ENCODE measurements around the gene UBE2N.
"Not testable (repeated sequence)": the region's sequence is repeated elsewhere in the genome, so short reads cannot be mapped to it uniquely, and the experiment has no call there.

Gene UBE2N

GRCh38 chr12:93413064-93413463 is 28.7 kb downstream of the UBE2N start:
- Histone ChIP-seq H3K4me1 (ENCODE audit: control insufficient read depth, insufficient read depth, low read length) (no peaks in the 10 kb centered on the region), H3K36me3 (ENCODE audit: control insufficient read depth, insufficient read depth, low read length) (peaks cover 2% of the 10 kb centered on the region; the same call in 1 of the 2 replicates), H3K4me3 (ENCODE audit: low read length) (no peak overlapping the region), H3K9me3 (ENCODE audit: control insufficient read depth, insufficient read depth, low read length) (no peaks in the 10 kb centered on the region), H3K27ac (ENCODE audit: low read length) (no peak overlapping the region), H3K27me3 (ENCODE audit: control insufficient read depth, insufficient read depth, low read length) (no peaks in the 10 kb centered on the region)
- DNase-seq (ENCODE audit: low read depth, low spot score) = no peak
- no CpG with 5 or more reads among the region's 3 CpGs for WGBS (ENCODE audit: insufficient coverage, insufficient read length)

- H3K4me1 ChIP-seq (ENCODE audit: control insufficient read depth, insufficient read depth, low read length); H3K27me3 ChIP-seq (ENCODE audit: control insufficient read depth, insufficient read depth, low read length); H3K4me3 ChIP-seq (ENCODE audit: low read length); DNase-seq (ENCODE audit: low read depth, low spot score); H3K27ac ChIP-seq (ENCODE audit: low read length); H3K36me3 ChIP-seq (ENCODE audit: control insufficient read depth, insufficient read depth, low read length); H3K9me3 ChIP-seq (ENCODE audit: control insufficient read depth, insufficient read depth, low read length): not testable (repeated sequence)
- WGBS (ENCODE audit: insufficient coverage, insufficient read length) = no CpG with 5 or more reads among the region's 8 CpGs
Measured at GRCh38 chr12:93412396-93412795, 29.4 kb downstream of the UBE2N start.

DNA sequence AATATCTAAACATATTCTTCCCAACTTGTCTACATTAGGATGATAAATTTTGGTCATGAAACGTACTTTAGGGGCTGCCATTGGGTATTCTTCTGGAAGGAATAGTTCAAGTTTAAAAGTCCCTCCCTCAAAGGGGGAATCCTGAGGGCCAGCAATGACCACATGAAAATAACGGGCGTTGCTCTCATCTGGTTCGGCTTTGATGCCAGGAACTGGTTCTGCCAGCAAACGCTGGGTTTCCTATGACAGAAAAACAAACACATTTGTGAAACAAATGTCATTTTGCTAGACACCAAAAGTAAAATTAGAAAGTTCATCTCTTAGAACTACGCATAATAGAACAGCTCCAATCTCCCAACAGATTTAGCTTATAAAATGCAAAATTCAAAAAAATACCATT is 30.7 kb downstream of the UBE2N start:
- not testable (repeated sequence) for H3K4me1 ChIP-seq (ENCODE audit: control insufficient read depth, insufficient read depth, low read length); H3K36me3 ChIP-seq (ENCODE audit: control insufficient read depth, insufficient read depth, low read length); H3K27me3 ChIP-seq (ENCODE audit: control insufficient read depth, insufficient read depth, low read length); H3K9me3 ChIP-seq (ENCODE audit: control insufficient read depth, insufficient read depth, low read length); H3K4me3 ChIP-seq (ENCODE audit: low read length); H3K27ac ChIP-seq (ENCODE audit: low read length); DNase-seq (ENCODE audit: low read depth, low spot score)
- WGBS (ENCODE audit: insufficient coverage, insufficient read length) = no CpG with 5 or more reads among the region's 6 CpGs

DNA sequence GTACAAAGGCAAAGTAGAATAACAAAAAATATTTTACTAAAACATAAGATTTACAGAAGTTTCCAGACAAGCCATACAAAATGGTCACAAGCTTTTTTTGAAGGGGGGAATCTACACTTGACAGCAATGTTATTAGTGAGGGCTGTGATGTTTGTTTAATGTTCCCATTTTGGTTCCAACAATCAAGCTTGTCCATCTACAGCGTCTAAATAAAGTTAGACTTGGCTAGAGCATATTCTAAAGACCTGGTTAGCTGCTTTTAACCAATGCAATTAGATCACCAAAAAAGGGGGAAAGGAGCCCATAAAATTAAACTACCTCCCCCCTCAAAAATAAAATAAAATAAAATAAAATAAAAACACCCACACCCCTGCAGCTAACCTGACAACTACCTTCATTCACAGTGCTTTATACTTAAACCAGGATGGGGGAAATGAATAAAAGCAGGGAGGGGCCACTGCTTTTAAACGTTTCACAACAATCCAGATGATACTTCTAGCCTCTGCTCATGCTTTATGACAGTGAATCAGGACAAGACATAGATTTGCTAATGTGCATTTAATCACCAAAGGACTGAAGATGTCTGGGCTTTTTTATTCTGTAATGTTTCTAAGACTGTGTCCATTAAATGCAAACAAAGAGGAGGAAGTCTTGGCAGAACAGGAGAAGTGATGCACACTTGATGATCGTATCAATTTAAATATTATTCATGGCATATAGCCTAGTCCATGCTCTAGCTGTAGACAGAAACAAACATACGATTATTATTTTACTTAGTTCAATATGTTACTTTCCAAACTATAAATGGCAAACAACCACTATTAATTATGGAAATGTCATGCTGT is 32.2 kb downstream of the UBE2N start:
- not testable (repeated sequence) for H3K27me3 ChIP-seq (ENCODE audit: control insufficient read depth, insufficient read depth, low read length); H3K36me3 ChIP-seq (ENCODE audit: control insufficient read depth, insufficient read depth, low read length); H3K9me3 ChIP-seq (ENCODE audit: control insufficient read depth, insufficient read depth, low read length); H3K4me1 ChIP-seq (ENCODE audit: control insufficient read depth, insufficient read depth, low read length); DNase-seq (ENCODE audit: low read depth, low spot score); H3K27ac ChIP-seq (ENCODE audit: low read length); H3K4me3 ChIP-seq (ENCODE audit: low read length)
- WGBS (ENCODE audit: insufficient coverage, insufficient read length) = no CpG with 5 or more reads among the region's 4 CpGs

- no peak overlapping the region for H3K27ac ChIP-seq (ENCODE audit: low read length)
- peaks cover 2% of the 10 kb centered on the region; the same call in 1 of the 2 replicates for H3K36me3 ChIP-seq (ENCODE audit: control insufficient read depth, insufficient read depth, low read length)
- no peaks in the 10 kb centered on the region for H3K27me3 ChIP-seq (ENCODE audit: control insufficient read depth, insufficient read depth, low read length)
- no peaks in the 10 kb centered on the region for H3K4me1 ChIP-seq (ENCODE audit: control insufficient read depth, insufficient read depth, low read length)
- no peaks in the 10 kb centered on the region for H3K9me3 ChIP-seq (ENCODE audit: control insufficient read depth, insufficient read depth, low read length)
- no peak for DNase-seq (ENCODE audit: low read depth, low spot score)
- no peak overlapping the region for H3K4me3 ChIP-seq (ENCODE audit: low read length)
Measured at GRCh38 chr12:93408813-93409212, 32.9 kb downstream of the UBE2N start.

DNA sequence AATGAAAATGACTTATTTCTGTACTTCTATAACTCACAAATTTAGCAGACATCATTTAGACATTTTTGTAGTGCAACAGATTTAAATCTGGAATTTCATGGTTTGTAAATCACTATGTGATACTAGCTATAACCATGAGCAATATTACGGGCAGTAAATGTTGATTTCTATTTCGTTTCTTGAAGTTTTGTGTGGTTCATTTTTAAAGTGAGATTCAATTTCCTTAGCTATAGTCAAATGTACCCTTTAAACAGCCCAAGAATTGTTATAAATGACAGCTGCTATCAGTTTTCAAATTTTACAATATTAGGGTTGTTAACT is 33.8 kb downstream of the UBE2N start:
- DNase-seq (ENCODE audit: low read depth, low spot score) = no peak
- Histone ChIP-seq H3K4me3 (ENCODE audit: low read length) (no peak overlapping the region), H3K36me3 (ENCODE audit: control insufficient read depth, insufficient read depth, low read length) (peaks cover 2% of the 10 kb centered on the region; the same call in 1 of the 2 replicates), H3K9me3 (ENCODE audit: control insufficient read depth, insufficient read depth, low read length) (no peaks in the 10 kb centered on the region), H3K4me1 (ENCODE audit: control insufficient read depth, insufficient read depth, low read length) (no peaks in the 10 kb centered on the region), H3K27me3 (ENCODE audit: control insufficient read depth, insufficient read depth, low read length) (no peaks in the 10 kb centered on the region), H3K27ac (ENCODE audit: low read length) (no peak overlapping the region)
- no CpG with 5 or more reads among the region's 2 CpGs for WGBS (ENCODE audit: insufficient coverage, insufficient read length)

DNA sequence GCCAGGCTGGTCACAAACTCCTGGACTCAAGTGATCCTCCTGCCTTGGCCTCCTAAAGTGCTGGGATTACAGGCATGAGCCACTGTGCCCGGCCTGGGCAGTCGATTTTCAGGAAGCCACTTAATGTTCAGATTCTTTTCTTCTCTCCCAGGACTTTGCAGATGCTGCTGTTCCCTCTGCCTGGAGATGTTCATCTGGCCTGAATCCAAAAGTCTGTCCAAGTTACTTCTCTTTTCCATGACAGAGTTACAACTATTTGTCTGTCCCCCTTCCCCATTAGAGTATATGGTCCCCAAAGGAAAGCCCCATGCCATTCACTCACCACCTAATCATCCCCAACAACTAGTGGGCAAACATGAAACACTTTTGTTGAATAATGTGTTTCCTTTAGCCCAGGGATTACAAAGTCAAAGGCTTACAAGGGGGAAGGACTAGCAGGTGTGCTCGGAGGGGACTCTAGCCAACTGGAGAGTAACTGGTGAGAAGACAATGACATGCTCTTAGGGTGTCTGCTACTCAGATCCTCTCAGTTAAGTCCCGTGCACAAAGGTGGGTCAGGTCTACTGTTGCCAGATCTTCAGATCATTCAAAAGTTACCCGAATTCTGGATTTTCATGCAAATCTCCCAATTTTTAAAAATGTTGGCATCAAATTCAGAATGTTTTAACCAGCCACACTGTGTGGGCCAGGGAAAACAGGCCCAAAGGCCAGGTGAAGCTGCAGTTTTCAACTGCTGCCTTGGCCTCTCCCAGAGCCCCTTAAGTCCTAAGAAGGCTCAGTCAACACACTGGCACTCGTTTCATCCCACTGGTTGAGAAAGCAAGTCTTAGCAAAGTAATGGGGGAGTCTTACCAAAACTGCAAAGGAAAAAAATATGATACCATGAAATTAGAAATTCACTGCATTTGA is 34.4 kb downstream of the UBE2N start:
- no CpG with 5 or more reads among the region's 6 CpGs for WGBS (ENCODE audit: insufficient coverage, insufficient read length)
- Histone ChIP-seq H3K4me3 (ENCODE audit: low read length) (no peak overlapping the region), H3K27me3 (ENCODE audit: control insufficient read depth, insufficient read depth, low read length) (no peaks in the 10 kb centered on the region), H3K36me3 (ENCODE audit: control insufficient read depth, insufficient read depth, low read length) (peaks cover 2% of the 10 kb centered on the region; the same call in 1 of the 2 replicates), H3K9me3 (ENCODE audit: control insufficient read depth, insufficient read depth, low read length) (no peaks in the 10 kb centered on the region), H3K27ac (ENCODE audit: low read length) (no peak overlapping the region), H3K4me1 (ENCODE audit: control insufficient read depth, insufficient read depth, low read length) (no peaks in the 10 kb centered on the region)
- no peak for DNase-seq (ENCODE audit: low read depth, low spot score)

GRCh38 chr12:93404961-93405849 is 36.5 kb downstream of the UBE2N start:
- H3K4me3 ChIP-seq (ENCODE audit: low read length) = no peak overlapping the region
- H3K36me3 ChIP-seq (ENCODE audit: control insufficient read depth, insufficient read depth, low read length) = no peaks in the 10 kb centered on the region; the same call in 1 of the 2 replicates
- no peak overlapping the region for H3K27ac ChIP-seq (ENCODE audit: low read length)
- no peak for DNase-seq (ENCODE audit: low read depth, low spot score)
- WGBS (ENCODE audit: insufficient coverage, insufficient read length) = no CpG with 5 or more reads among the region's 6 CpGs
- H3K27me3 ChIP-seq (ENCODE audit: control insufficient read depth, insufficient read depth, low read length) = no peaks in the 10 kb centered on the region
- no peaks in the 10 kb centered on the region for H3K4me1 ChIP-seq (ENCODE audit: control insufficient read depth, insufficient read depth, low read length)
- no peaks in the 10 kb centered on the region for H3K9me3 ChIP-seq (ENCODE audit: control insufficient read depth, insufficient read depth, low read length)

- WGBS (ENCODE audit: insufficient coverage, insufficient read length) = no CpG with 5 or more reads among the region's 7 CpGs
- DNase-seq (ENCODE audit: low read depth, low spot score) = no peak
Measured at GRCh38 chr12:93403988-93404803, 37.6 kb downstream of the UBE2N start.

More at GRCh38 chr12:93403988-93404803, 37.6 kb downstream of the UBE2N start:
- Histone ChIP-seq H3K27me3 (ENCODE audit: control insufficient read depth, insufficient read depth, low read length) (no peaks in the 10 kb centered on the region), H3K9me3 (ENCODE audit: control insufficient read depth, insufficient read depth, low read length) (no peaks in the 10 kb centered on the region), H3K4me3 (ENCODE audit: low read length) (no peak overlapping the region), H3K36me3 (ENCODE audit: control insufficient read depth, insufficient read depth, low read length) (no peaks in the 10 kb centered on the region; the same call in 1 of the 2 replicates), H3K27ac (ENCODE audit: low read length) (no peak overlapping the region), H3K4me1 (ENCODE audit: control insufficient read depth, insufficient read depth, low read length) (no peaks in the 10 kb centered on the region)
